Femur (tissue), 1 donor: ENCODE data around the gene DEPDC5.

Experiments used
- DNase-seq: peaks from one replicate; pipeline ENCODE4 v3.0.0-alpha.2; 2017

The DEPDC5 gene

GRCh38 chr22:31857247-31857646 lies 103.4 kb downstream of the DEPDC5 start:
- DNase-seq = no peak

GRCh38 chr22:31861226-31861840 lies 107.5 kb downstream of the DEPDC5 start:
- DNase-seq = no peak

GRCh38 chr22:31866918-31867317 lies 113.1 kb downstream of the DEPDC5 start:
- no peak for DNase-seq

GRCh38 chr22:31867386-31868153 lies 113.8 kb downstream of the DEPDC5 start:
- DNase-seq = no peak

GRCh38 chr22:31869739-31870138 lies 115.9 kb downstream of the DEPDC5 start:
- DNase-seq = no peak

- no peak for DNase-seq
These were observed 117.1 kb downstream of the DEPDC5 start for GRCh38 chr22:31870890-31871289.

- no peak for DNase-seq
These were observed 117.7 kb downstream of the DEPDC5 start for GRCh38 chr22:31871480-31871879.

GRCh38 chr22:31872209-31872608 lies 118.4 kb downstream of the DEPDC5 start:
- no peak for DNase-seq

- no peak for DNase-seq
These were observed 121.0 kb downstream of the DEPDC5 start for GRCh38 chr22:31874821-31875220.

- DNase-seq = no peak
These were observed 122.5 kb downstream of the DEPDC5 start for GRCh38 chr22:31876156-31876920.

GRCh38 chr22:31879585-31879984 lies 125.8 kb downstream of the DEPDC5 start:
- DNase-seq = no peak

- DNase-seq = no peak
These were observed 127.4 kb downstream of the DEPDC5 start for GRCh38 chr22:31881200-31881599.

GRCh38 chr22:31881865-31882264 lies 128.0 kb downstream of the DEPDC5 start:
- DNase-seq = no peak

- no peak for DNase-seq
These were observed 129.2 kb downstream of the DEPDC5 start for GRCh38 chr22:31882971-31883370.

GRCh38 chr22:31883989-31884388 lies 130.2 kb downstream of the DEPDC5 start:
- DNase-seq = no peak

- no peak for DNase-seq
These were observed 137.7 kb downstream of the DEPDC5 start for GRCh38 chr22:31891366-31892079.

- no peak for DNase-seq
These were observed 138.2 kb downstream of the DEPDC5 start for GRCh38 chr22:31892080-31892433.

GRCh38 chr22:31893460-31893859 lies 139.6 kb downstream of the DEPDC5 start:
- DNase-seq = peak; percentile 66

- no peak for DNase-seq
These were observed 141.7 kb downstream of the DEPDC5 start for GRCh38 chr22:31895411-31896123.

- DNase-seq = no peak
These were observed 142.7 kb downstream of the DEPDC5 start for GRCh38 chr22:31896472-31896871.

GRCh38 chr22:31897842-31898805 lies 144.3 kb downstream of the DEPDC5 start:
- DNase-seq = no peak
